PC-9 (cell line): ENCODE data around the gene MAPRE3. TPM values are rescaled to one million over a fixed set of nuclear protein-coding genes. Genes with fewer than 3 reads are reported as not detected.

ENCODE experiments used
- BruUV-seq: library from RNA; stranded (reverse); fragments of 400-500 nt; replicated peaks from 2 replicates; lab custom pipeline; 2021; lab: Mats Ljungman, UMichigan
- CTCF ChIA-PET: fragments of 300-600 bp; sonication (Branson Sonifier 250); formaldehyde crosslinking; loops from one replicate; lab custom pipeline; 2022; ENCODE audit warnings: antibody characterized with exemption; lab: Charles Lee
- POLR2A ChIA-PET: fragments of 300-600 bp; sonication (Branson Sonifier 250); formaldehyde crosslinking; loops from one replicate; lab custom pipeline; 2022; ENCODE audit warnings: antibody characterized with exemption; ENCODE audit not compliant: unreplicated experiment; lab: Charles Lee
- DNase-seq, 2 experiments: peaks; one replicate each; pipeline versions ENCODE4 v3.0.0 to v3.0.0-alpha.2; 2015 to 2022; ENCODE audit warnings: mixed read lengths in 1 of 2
- H2AFZ ChIP-seq: fragments of 200-600 bp; sonication (generic); 2 replicates; pipeline ENCODE4 v1.8.1; 2017; ENCODE audit warnings: antibody characterized with exemption
- H3F3A ChIP-seq: fragments of 200-600 bp; sonication (generic); 2 replicates; pipeline ENCODE4 v1.8.1; 2017; ENCODE audit warnings: antibody characterized with exemption, mild to moderate bottlenecking, low read depth; ENCODE audit not compliant: insufficient read depth
- H3K27ac ChIP-seq: fragments of 200-600 bp; sonication (generic); 2 replicates; pipeline ENCODE4 v1.6.1; 2016; ENCODE audit warnings: mixed run types
- H3K27me3 ChIP-seq: fragments of 200-600 bp; sonication (generic); 2 replicates; pipeline ENCODE4 v1.6.1; 2016; ENCODE audit warnings: low read depth, mixed run types; ENCODE audit not compliant: insufficient read depth
- H3K36me3 ChIP-seq: fragments of 200-600 bp; sonication (generic); 2 replicates; pipeline ENCODE4 v1.6.1; 2016; ENCODE audit warnings: low read depth, mixed run types
- H3K4me1 ChIP-seq: fragments of 200-600 bp; sonication (generic); replicated peaks from 2 replicates; pipeline ENCODE4 v1.6.1; 2016; ENCODE audit warnings: mixed run types; ENCODE audit not compliant: insufficient read depth
- H3K4me2 ChIP-seq: fragments of 200-600 bp; sonication (generic); 2 replicates; pipeline ENCODE4 v1.6.1; 2017; ENCODE audit warnings: mixed run types
- H3K4me3 ChIP-seq: fragments of 200-600 bp; sonication (generic); 2 replicates; pipeline ENCODE4 v1.6.1; 2016; ENCODE audit warnings: mixed run types
- H3K79me2 ChIP-seq: fragments of 200-600 bp; sonication (generic); 2 replicates; pipeline ENCODE4 v1.6.1; 2017; ENCODE audit warnings: low read depth, mixed run types
- H3K9me2 ChIP-seq: fragments of 200-600 bp; sonication (generic); 2 replicates; pipeline ENCODE4 v1.8.1; 2017; ENCODE audit warnings: mild to moderate bottlenecking; ENCODE audit not compliant: insufficient read depth
- H3K9me3 ChIP-seq: fragments of 200-600 bp; sonication (generic); 2 replicates; pipeline ENCODE4 v1.8.1; 2016; ENCODE audit warnings: low read depth; ENCODE audit not compliant: insufficient read depth
- H4K20me1 ChIP-seq: fragments of 200-600 bp; sonication (generic); 2 replicates; pipeline ENCODE4 v1.8.1; 2017; ENCODE audit not compliant: insufficient read depth
- CTCF ChIP-seq: fragments of 200-600 bp; sonication (generic); conservative IDR thresholded peaks from 2 replicates; pipeline ENCODE4 v1.6.1; 2017; ENCODE audit warnings: mixed run types, antibody characterized with exemption, mild to moderate bottlenecking, moderate library complexity
- EZH2 ChIP-seq: fragments of 200-600 bp; sonication (generic); IDR thresholded peaks from 2 replicates; pipeline ENCODE4 v1.8.0; 2017; ENCODE audit warnings: antibody characterized with exemption, low read depth
- intact Hi-C: fragments of 100-400 bp; cut with micrococcal nuclease; formaldehyde crosslinking; loops from one replicate; pipeline ENCODE4 v1.10.0; 2022; ENCODE audit not compliant: unreplicated experiment
- total RNA-seq: library from RNA; stranded (reverse); gene quantifications from 2 replicates; pipeline ENCODE4 v1.2.3, GENCODE V29; 2021

Gene MAPRE3
- total RNA-seq, 1 experiment from 2014 or later, result 25.2 TPM

DNA sequence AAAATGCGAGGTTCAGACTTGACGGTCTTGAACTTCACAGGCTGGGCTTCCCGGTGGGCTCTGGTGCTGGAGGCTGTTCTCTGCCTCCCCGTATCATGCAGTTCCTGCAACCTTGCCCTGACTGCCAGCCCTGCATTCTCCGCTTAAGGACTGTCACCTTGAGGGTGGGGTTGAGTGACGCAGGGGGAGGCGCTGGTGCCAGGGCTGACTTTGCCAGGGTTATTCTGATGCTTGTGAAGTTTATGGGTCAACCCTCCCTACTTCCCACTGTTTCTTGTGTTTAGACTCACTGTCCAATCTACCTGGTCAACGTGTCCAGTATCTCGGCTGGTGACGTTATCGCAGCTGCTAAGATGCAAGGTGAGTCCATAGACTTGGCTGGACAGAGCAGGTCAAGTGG is 37.5 kb upstream of the MAPRE3 start:
- H3K4me1 ChIP-seq, result no peaks in the 10 kb centered on the region
- H3K4me2 ChIP-seq, result no peak overlapping the region
- POLR2A ChIA-PET, result no interaction called here
- intact Hi-C loops, result no loop called here
- H3F3A ChIP-seq, result 0 out of 2 replicates have a peak, but pooled peaks cover 4% of the 10 kb centered on the region
- H3K36me3 ChIP-seq, result no peaks in the 10 kb centered on the region
- H3K27me3 ChIP-seq, result peaks cover 37% of the 10 kb centered on the region
- H3K27ac ChIP-seq, result no peak overlapping the region
- no peaks in the 10 kb centered on the region for H4K20me1 ChIP-seq
- H3K9me3 ChIP-seq, result no peaks in the 10 kb centered on the region
- DNase-seq, result no peak
- H3K4me3 ChIP-seq, result no peak overlapping the region
- no TSS peak for BruUV-seq
- TF ChIP-seq CTCF, result no peak
- TF ChIP-seq EZH2, result no peak
- no peak overlapping the region for H2AFZ ChIP-seq
- H3K79me2 ChIP-seq, result no peaks in the 10 kb centered on the region
- no peaks in the 10 kb centered on the region for H3K9me2 ChIP-seq
- CTCF ChIA-PET, result no interaction called here

- H3K4me2 ChIP-seq, result no peak overlapping the region
- no peaks in the 10 kb centered on the region for H3K9me2 ChIP-seq
- no peaks in the 10 kb centered on the region for H3K79me2 ChIP-seq
- H2AFZ ChIP-seq, result no peak overlapping the region
- 0 out of 2 replicates have a peak, but pooled peaks cover 4% of the 10 kb centered on the region for H3F3A ChIP-seq
- H3K27me3 ChIP-seq, result peaks cover 36% of the 10 kb centered on the region
- TF ChIP-seq EZH2, result no peak
- TF ChIP-seq CTCF, result no peak
- POLR2A ChIA-PET, result no interaction called here
- H3K4me1 ChIP-seq, result no peaks in the 10 kb centered on the region
- H3K4me3 ChIP-seq, result no peak overlapping the region
- no peaks in the 10 kb centered on the region for H3K9me3 ChIP-seq
- DNase-seq, result no peak
- no peak overlapping the region for H3K27ac ChIP-seq
- CTCF ChIA-PET, result interaction anchor here (0.8 kb wide), 1 partner anchor 11 kb away, joined by 3 read pairs; no protein-coding TSS in a partner anchor
- no TSS peak for BruUV-seq
- H4K20me1 ChIP-seq, result no peaks in the 10 kb centered on the region
- intact Hi-C loops, result no loop called here
- no peaks in the 10 kb centered on the region for H3K36me3 ChIP-seq
Measured at GRCh38 chr2:26933431-26934334, 36.8 kb upstream of the MAPRE3 start.

GRCh38 chr2:26934335-26934724 is 36.1 kb upstream of the MAPRE3 start:
- DNase-seq, result no peak
- BruUV-seq, result no TSS peak
- CTCF ChIA-PET, result no interaction called here
- H3K27me3 ChIP-seq, result peaks cover 36% of the 10 kb centered on the region
- no peaks in the 10 kb centered on the region for H3K79me2 ChIP-seq
- no peak overlapping the region for H3K4me3 ChIP-seq
- no peak for TF ChIP-seq EZH2
- no peak for TF ChIP-seq CTCF
- POLR2A ChIA-PET, result no interaction called here
- H3K36me3 ChIP-seq, result no peaks in the 10 kb centered on the region
- H3K27ac ChIP-seq, result no peak overlapping the region
- H3K9me2 ChIP-seq, result no peaks in the 10 kb centered on the region
- H2AFZ ChIP-seq, result no peak overlapping the region
- intact Hi-C loops, result no loop called here
- no peak overlapping the region for H3K4me2 ChIP-seq
- H3K9me3 ChIP-seq, result no peaks in the 10 kb centered on the region
- no peaks in the 10 kb centered on the region for H4K20me1 ChIP-seq
- 0 out of 2 replicates have a peak, but pooled peaks cover 4% of the 10 kb centered on the region for H3F3A ChIP-seq
- no peaks in the 10 kb centered on the region for H3K4me1 ChIP-seq
